Measurements from ENCODE around the gene UTY. TPM values are rescaled to one million over a fixed set of nuclear protein-coding genes. Genes with fewer than 3 reads are reported as not detected.

UTY gene
- total RNA-seq, 1 experiment from 2014 or later = 5.9 TPM

- Histone ChIP-seq H3K4me1 (ENCODE audit: control insufficient read depth in 1 of 2, insufficient read depth in 2 of 2, low read length in 2 of 2) (no peaks in the 10 kb centered on the region; a peak in 1 of 4 replicates), H4K20me1 (ENCODE audit: insufficient read depth) (no peaks in the 10 kb centered on the region), H3K27me3 (ENCODE audit: insufficient read depth, low read length) (no peaks in the 10 kb centered on the region), H3K4me2 (ENCODE audit: low read length) (peak overlapping the region; percentile 56), H3K9me2 (ENCODE audit: insufficient read depth) (no peaks in the 10 kb centered on the region), H3K9me3 (ENCODE audit: control insufficient read depth in 1 of 2, insufficient read depth in 1 of 2, low read depth in 1 of 2, low read length in 2 of 2) (no peaks in the 10 kb centered on the region), H3K36me3 (ENCODE audit: control insufficient read depth in 1 of 2, insufficient read depth in 2 of 2, low read length in 2 of 2) (no peaks in the 10 kb centered on the region), H3K27ac (ENCODE audit: low read depth, low read length) (no peak overlapping the region), H3K79me2 (ENCODE audit: insufficient read depth, low read length) (peaks cover 8% of the 10 kb centered on the region; the same call in 1 of the 2 replicates), H3K9ac (ENCODE audit: low read length) (peak overlapping the region; percentile 63), H3K4me3 (replicated peaks in 1 of 2; ENCODE audit: low read depth in 1 of 2, low read length in 2 of 2) (peak overlapping the region; percentile 50 to 56), H2AFZ (ENCODE audit: low read depth, low read length, poor library complexity, severe bottlenecking) (no peak overlapping the region)
- RAD21 ChIA-PET (ENCODE audit: low non-redundant PET in 1 of 2, low total read pairs in 2 of 2, uncharacterized antibody in 2 of 2, unreplicated experiment in 2 of 2) = no interaction called here
- intact Hi-C loops (cut with micrococcal nuclease) = no loop called here
- BruUV-seq (replicated peaks) = TSS peak; percentile 58
- TF ChIP-seq POLR2AphosphoS5 (IDR thresholded peaks at IDR 0.05; ENCODE audit: low read depth, low read length) (no peak), ELF1 (IDR thresholded peaks at IDR 0.05; ENCODE audit: borderline replicate concordance, low read depth) (no peak), SRF (IDR thresholded peaks at IDR 0.05; ENCODE audit: low read depth) (no peak), POLR2A (IDR thresholded peaks at IDR 0.05; ENCODE audit: borderline replicate concordance, extremely low read depth, insufficient read depth, insufficient read length) (no peak), EZH2phosphoT487 (IDR thresholded peaks at IDR 0.05; ENCODE audit: borderline replicate concordance) (no peak), ZBTB33 (IDR thresholded peaks at IDR 0.05; ENCODE audit: extremely low read depth, insufficient replicate concordance, low read length) (no peak), TCF7L2 (IDR thresholded peaks at IDR 0.05; ENCODE audit: borderline replicate concordance, extremely low read depth, insufficient read depth, insufficient read length) (no peak), CBX3 (IDR thresholded peaks at IDR 0.05; ENCODE audit: low read depth) (no peak), ATF3 (IDR thresholded peaks at IDR 0.05) (no peak), REST (IDR thresholded peaks at IDR 0.05; ENCODE audit: low read depth) (no peak), SP1 (IDR thresholded peaks at IDR 0.05; ENCODE audit: low read depth) (no peak), MAX (IDR thresholded peaks at IDR 0.05) (no peak)
- CTCF ChIA-PET = no interaction called here
- ATAC-seq = peak; percentile 67
- DNase-seq (ENCODE audit: low read depth, low spot score) = no peak
- POLR2A ChIA-PET = no interaction called here
Measured at GRCh38 chrY:13479121-13479711, 617 bp downstream of the UTY start.
